Sigmoid colon (tissue), 7 donors: ENCODE measurements around the gene HRH4. TPM values are rescaled to one million over a fixed set of nuclear protein-coding genes. Genes with fewer than 3 reads are reported as not detected.

ENCODE experiments used
- DNase-seq: peaks from one replicate; pipeline ENCODE4 v3.0.0-alpha.2; 2019
- H3K27ac ChIP-seq, 4 donors: fragments of 200-600 bp; sonication (generic); one replicate each; pipeline ENCODE4 v1.5.1; 2016 to 2019; ENCODE audit warnings: mild to moderate bottlenecking in 1 of 4
- H3K27me3 ChIP-seq, 3 donors: fragments of 200-600 bp; sonication (generic); one replicate each; pipeline ENCODE4 v1.5.1; 2019; ENCODE audit warnings: mild to moderate bottlenecking in 1 of 3
- H3K36me3 ChIP-seq, 4 donors: fragments of 200-600 bp; sonication (generic); one replicate each; pipeline ENCODE4 v1.5.1; 2016 to 2019
- H3K4me1 ChIP-seq, 4 donors: fragments of 200-600 bp; sonication (generic); one replicate each; pipeline ENCODE4 v1.5.1; 2017 to 2019
- H3K4me3 ChIP-seq, 4 donors: fragments of 200-600 bp; sonication (generic); one replicate each; pipeline ENCODE4 v1.5.1; 2017 to 2019; ENCODE audit warnings: mild to moderate bottlenecking in 2 of 4, moderate library complexity in 1 of 4
- H3K9me3 ChIP-seq, 4 donors: fragments of 200-600 bp in 3 of 4; sonication (generic) in 3 of 4; one replicate each; pipeline versions ENCODE4 v1.5.1 to v1.6.1; 2013 to 2019
- EP300 ChIP-seq, 4 donors: sonication (generic); formaldehyde crosslinking; IDR thresholded peaks; one replicate each; pipeline ENCODE4 v1.6.1; 2017; ENCODE audit warnings: antibody characterized with exemption in 4 of 4
- POLR2A ChIP-seq, 2 donors: fragments of 450-650 bp; IDR thresholded peaks; one replicate each; pipeline ENCODE4 v1.6.1; 2016; ENCODE audit warnings: antibody characterized with exemption in 2 of 2, mild to moderate bottlenecking in 2 of 2, moderate library complexity in 2 of 2
- POLR2AphosphoS5 ChIP-seq, 4 donors: sonication (generic); formaldehyde crosslinking; IDR thresholded peaks; one replicate each; pipeline ENCODE4 v1.6.1; 2017; ENCODE audit warnings: antibody characterized with exemption in 4 of 4
- WGBS, 2 donors: extraction: QIAGEN DNeasy Blood & Tissue Kit; methylation state at CpG; one replicate each; pipeline ENCODE4 v1.1.7; 2013; 5-methylcytosine and 5-hydroxymethylcytosine counted together
- intact Hi-C: fragments of 100-400 bp; cut with DNase I; formaldehyde crosslinking; loops from one replicate; pipeline ENCODE4 v1.15.1; 2023
- polyA plus RNA-seq, 3 donors: library from polyadenylated mRNA; stranded (reverse); fragments of 200-250 nt; gene quantifications; one replicate each; pipeline ENCODE4 v1.2.3, GENCODE V29; 2013
- total RNA-seq, 4 donors: library from RNA; depleted of rRNA; stranded (reverse); fragments of >200 nt; gene quantifications; one replicate each; pipeline ENCODE4 v1.1.0, GENCODE V29; 2016
- TF ChIP-seq, protein P1 (sequence below), 4 experiments: fragments of 450-650 bp in 3 of 4; fragments of 200-600 bp in 1 of 4; IDR thresholded peaks; one replicate each; pipeline ENCODE4 v1.5.1; 2016 to 2019; ENCODE audit warnings: antibody characterized with exemption in 4 of 4, mild to moderate bottlenecking in 3 of 4, moderate library complexity in 2 of 4
- donor health status: healthy with polysubstance abuse.
- donor health status: Bipolar disorder and iron deficiency.
- donor health status: healthy.

Gene HRH4
- total and polyA plus RNA-seq, 7 donors: under 0.01 to 0.01 TPM; not detected in 5

DNA sequence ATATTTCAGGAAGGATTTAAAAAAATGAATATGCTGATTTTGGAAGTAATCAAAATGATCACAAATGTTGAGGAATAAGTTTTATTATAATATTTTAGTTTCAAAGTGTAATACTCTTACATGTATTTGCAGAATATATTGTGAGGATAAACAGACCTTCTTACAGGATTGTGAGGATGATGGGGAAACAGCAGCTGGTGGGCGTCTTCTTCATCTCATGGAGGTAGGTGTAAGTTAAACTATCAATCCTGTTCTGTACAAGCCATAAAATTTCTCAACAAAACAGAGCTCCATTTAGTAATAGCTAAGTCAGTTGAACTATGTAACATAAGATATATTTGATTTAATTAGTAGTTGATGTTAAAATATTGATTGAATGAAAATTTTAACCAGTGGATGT, 12.5 kb upstream of the HRH4 start:
- Histone ChIP-seq H3K4me3 (no peak overlapping the region), H3K4me1 (no peaks in the 10 kb centered on the region), H3K27me3 (no peaks in the 10 kb centered on the region), H3K27ac (no peak overlapping the region), H3K9me3 (no peaks in the 10 kb centered on the region), H3K36me3 (peaks cover 7 to 97% (median 15%) of the 10 kb centered on the region in 4 donors)
- WGBS, 2 donors: 47 to 75% methylated on average over 1 of the region's 1 CpG
- DNase-seq: no peak
- intact Hi-C loops: no loop called here
- TF ChIP-seq EP300 (IDR thresholded peaks at IDR 0.05) (no peak), POLR2A (IDR thresholded peaks at IDR 0.05) (no peak), POLR2AphosphoS5 (IDR thresholded peaks at IDR 0.05) (no peak)
- TF ChIP-seq, protein P1, sequence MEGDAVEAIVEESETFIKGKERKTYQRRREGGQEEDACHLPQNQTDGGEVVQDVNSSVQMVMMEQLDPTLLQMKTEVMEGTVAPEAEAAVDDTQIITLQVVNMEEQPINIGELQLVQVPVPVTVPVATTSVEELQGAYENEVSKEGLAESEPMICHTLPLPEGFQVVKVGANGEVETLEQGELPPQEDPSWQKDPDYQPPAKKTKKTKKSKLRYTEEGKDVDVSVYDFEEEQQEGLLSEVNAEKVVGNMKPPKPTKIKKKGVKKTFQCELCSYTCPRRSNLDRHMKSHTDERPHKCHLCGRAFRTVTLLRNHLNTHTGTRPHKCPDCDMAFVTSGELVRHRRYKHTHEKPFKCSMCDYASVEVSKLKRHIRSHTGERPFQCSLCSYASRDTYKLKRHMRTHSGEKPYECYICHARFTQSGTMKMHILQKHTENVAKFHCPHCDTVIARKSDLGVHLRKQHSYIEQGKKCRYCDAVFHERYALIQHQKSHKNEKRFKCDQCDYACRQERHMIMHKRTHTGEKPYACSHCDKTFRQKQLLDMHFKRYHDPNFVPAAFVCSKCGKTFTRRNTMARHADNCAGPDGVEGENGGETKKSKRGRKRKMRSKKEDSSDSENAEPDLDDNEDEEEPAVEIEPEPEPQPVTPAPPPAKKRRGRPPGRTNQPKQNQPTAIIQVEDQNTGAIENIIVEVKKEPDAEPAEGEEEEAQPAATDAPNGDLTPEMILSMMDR (IDR thresholded peaks at IDR 0.05): no peak

DNA sequence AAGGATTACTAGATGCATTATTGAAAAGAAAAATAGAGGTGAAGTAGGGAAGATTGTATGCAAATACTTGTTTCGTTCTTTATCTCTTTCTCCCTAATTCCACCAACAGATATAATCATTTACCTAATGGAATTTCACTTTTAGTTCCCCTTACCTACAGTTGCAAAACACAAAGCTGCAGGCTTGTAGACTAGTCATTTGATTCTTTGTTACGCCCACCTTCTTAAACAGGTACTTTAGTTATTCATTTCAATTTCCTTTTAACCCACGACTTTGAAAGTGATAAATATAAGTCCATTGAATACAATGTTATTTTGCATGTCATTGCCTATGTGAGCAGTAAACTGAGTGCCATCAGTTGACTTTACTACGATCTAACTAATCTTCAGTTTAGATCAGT, 3.9 kb upstream of the HRH4 start:
- 83 to 89% methylated on average over 4 of the region's 4 CpGs for WGBS, 2 donors

DNA sequence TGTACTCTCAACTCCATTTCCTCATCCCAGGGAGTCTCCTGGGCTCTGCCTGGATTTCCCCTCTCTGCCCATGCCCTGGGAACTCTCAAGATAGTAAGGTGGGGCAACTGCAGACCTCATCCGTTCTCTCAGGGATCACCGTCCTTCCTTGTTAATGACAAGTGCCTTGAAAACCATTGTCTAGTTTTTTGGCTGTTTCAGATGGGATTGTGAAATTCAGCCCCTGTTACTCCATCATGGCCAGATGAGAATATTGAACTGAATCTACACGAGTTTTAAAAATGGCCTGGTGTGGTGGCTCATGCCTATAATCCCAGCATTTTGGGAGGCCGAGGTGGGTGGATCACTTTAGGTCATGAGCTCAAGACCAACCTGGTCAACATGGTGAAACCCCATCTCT, 665 bp upstream of the HRH4 start:
- intact Hi-C loops: no loop called here
- TF ChIP-seq EP300 (IDR thresholded peaks at IDR 0.05) (no peak), POLR2A (IDR thresholded peaks at IDR 0.05) (no peak), POLR2AphosphoS5 (IDR thresholded peaks at IDR 0.05) (no peak)
- TF ChIP-seq, protein P1 (IDR thresholded peaks at IDR 0.05): no peak
- H3K4me1 ChIP-seq: no peaks in the 10 kb centered on the region
- H3K4me3 ChIP-seq: no peak overlapping the region
- H3K27me3 ChIP-seq: no peaks in the 10 kb centered on the region
- no peaks in the 10 kb centered on the region for H3K9me3 ChIP-seq
- DNase-seq: no peak
- H3K27ac ChIP-seq: no peak overlapping the region
- 90 to 94% methylated on average over 4 of the region's 4 CpGs for WGBS, 2 donors
- H3K36me3 ChIP-seq: no peaks in the 10 kb centered on the region

More for the DNA sequence above, 3.9 kb upstream of the HRH4 start:
- intact Hi-C loops: no loop called here
- Histone ChIP-seq H3K27me3 (no peaks in the 10 kb centered on the region), H3K4me1 (no peaks in the 10 kb centered on the region), H3K4me3 (no peak overlapping the region), H3K36me3 (peaks cover 0 to 17% (median 0%) of the 10 kb centered on the region in 4 donors), H3K9me3 (no peaks in the 10 kb centered on the region), H3K27ac (no peak overlapping the region)
- DNase-seq: no peak
- TF ChIP-seq, protein P1 (IDR thresholded peaks at IDR 0.05): no peak
- TF ChIP-seq POLR2A (IDR thresholded peaks at IDR 0.05) (no peak), EP300 (IDR thresholded peaks at IDR 0.05) (no peak)

GRCh38 chr18:24461996-24462395, 1.6 kb downstream of the HRH4 start:
- Histone ChIP-seq H3K9me3 (no peaks in the 10 kb centered on the region), H3K4me3 (no peak overlapping the region), H3K27ac (no peak overlapping the region), H3K4me1 (no peaks in the 10 kb centered on the region), H3K36me3 (no peaks in the 10 kb centered on the region), H3K27me3 (no peaks in the 10 kb centered on the region)
- no peak for TF ChIP-seq POLR2AphosphoS5 (IDR thresholded peaks at IDR 0.05)
- no peak for TF ChIP-seq EP300 (IDR thresholded peaks at IDR 0.05)
- TF ChIP-seq, protein P1 (IDR thresholded peaks at IDR 0.05): no peak
- TF ChIP-seq POLR2A (IDR thresholded peaks at IDR 0.05): no peak
- intact Hi-C loops: no loop called here
- WGBS, 2 donors: 93 to 96% methylated on average over 8 of the region's 8 CpGs
- no peak for DNase-seq
